Measurements from ENCODE around the gene MTCH1. TPM values are rescaled to one million over a fixed set of nuclear protein-coding genes. Genes with fewer than 3 reads are reported as not detected.

The MTCH1 gene
- total RNA-seq, 1 donor from 2014 or later, result 172 TPM

DNA sequence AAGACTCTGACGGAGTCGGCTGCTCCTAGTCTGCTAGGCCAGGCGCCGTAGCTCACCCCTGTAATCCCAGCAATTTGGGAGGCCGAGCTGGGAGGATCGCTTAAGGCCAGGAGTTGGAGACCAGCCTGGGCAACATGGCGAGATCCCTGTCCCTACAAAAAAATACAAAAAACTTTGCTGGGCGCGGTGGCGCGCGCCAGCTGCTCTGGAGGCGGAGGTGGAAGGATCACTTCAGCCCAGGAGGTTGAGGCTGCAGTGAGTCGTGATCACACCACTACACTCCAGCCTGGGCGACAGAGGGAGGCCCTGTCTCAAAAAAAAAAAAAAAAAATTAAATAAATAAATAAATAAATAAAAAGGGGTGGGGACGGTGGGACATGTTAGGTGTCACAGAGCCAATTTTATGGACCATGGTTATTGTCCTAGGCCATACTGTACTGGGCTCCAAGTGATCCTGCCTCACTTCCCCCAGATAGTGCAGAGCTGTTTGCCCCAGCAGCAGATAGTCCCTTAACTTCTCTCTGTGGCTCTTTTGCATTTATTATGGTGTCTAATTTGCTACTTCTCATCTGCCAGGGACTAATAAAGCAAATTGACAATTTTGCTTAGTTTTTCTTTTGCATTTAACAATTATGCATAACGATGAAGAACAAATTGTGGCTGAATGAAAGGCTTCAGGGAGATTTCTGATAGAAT, 26.3 kb downstream of the MTCH1 start:
- Histone ChIP-seq H3K27me3 (ENCODE audit: control insufficient read depth, insufficient read depth, low read length) (peaks cover 3% of the 10 kb centered on the region), H3K4me3 (ENCODE audit: low read depth, low read length) (no peak overlapping the region), H3K36me3 (ENCODE audit: control insufficient read depth, insufficient read depth, low read length) (no peaks in the 10 kb centered on the region)
- no peak for DNase-seq (ENCODE audit: low read depth)
- TF ChIP-seq, protein P1, sequence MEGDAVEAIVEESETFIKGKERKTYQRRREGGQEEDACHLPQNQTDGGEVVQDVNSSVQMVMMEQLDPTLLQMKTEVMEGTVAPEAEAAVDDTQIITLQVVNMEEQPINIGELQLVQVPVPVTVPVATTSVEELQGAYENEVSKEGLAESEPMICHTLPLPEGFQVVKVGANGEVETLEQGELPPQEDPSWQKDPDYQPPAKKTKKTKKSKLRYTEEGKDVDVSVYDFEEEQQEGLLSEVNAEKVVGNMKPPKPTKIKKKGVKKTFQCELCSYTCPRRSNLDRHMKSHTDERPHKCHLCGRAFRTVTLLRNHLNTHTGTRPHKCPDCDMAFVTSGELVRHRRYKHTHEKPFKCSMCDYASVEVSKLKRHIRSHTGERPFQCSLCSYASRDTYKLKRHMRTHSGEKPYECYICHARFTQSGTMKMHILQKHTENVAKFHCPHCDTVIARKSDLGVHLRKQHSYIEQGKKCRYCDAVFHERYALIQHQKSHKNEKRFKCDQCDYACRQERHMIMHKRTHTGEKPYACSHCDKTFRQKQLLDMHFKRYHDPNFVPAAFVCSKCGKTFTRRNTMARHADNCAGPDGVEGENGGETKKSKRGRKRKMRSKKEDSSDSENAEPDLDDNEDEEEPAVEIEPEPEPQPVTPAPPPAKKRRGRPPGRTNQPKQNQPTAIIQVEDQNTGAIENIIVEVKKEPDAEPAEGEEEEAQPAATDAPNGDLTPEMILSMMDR (IDR thresholded peaks at IDR 0.05; ENCODE audit: insufficient read depth, low read length, poor library complexity, severe bottlenecking), result no peak

DNA sequence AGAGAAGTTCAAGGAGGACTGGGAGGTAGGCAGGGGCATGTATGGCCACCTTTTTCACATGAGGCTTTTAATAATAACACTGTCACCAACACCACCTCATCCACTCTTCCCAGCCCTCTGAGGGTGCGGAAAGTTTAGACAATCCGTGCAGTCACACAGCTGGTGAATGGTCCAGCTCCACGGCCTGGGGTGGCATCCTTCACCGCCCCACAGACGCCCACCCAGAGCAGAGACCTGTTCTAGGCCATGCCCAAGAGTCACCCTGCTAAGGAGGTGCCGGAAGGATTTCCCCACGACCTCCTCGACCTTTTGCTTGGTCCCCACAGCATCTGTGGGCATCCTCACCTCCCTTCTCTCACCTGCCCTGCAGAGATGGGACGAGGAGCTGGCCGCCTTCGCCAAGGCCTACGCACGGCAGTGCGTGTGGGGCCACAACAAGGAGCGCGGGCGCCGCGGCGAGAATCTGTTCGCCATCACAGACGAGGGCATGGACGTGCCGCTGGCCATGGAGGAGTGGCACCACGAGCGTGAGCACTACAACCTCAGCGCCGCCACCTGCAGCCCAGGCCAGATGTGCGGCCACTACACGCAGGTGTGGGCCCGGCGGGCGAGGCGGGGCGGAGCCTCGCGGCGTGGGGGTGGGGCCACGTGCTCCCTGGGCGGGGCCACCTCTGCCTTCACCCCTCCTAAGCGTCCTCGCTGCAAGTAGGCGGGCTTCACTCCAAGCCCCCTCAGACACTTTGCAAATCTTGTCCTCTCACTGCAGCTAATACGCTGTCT, 27.0 kb downstream of the MTCH1 start:
- Histone ChIP-seq H3K27me3 (ENCODE audit: control insufficient read depth, insufficient read depth, low read length) (peaks cover 3% of the 10 kb centered on the region), H3K4me3 (ENCODE audit: low read depth, low read length) (no peak overlapping the region), H3K36me3 (ENCODE audit: control insufficient read depth, insufficient read depth, low read length) (no peaks in the 10 kb centered on the region)
- TF ChIP-seq, protein P1 (IDR thresholded peaks at IDR 0.05; ENCODE audit: insufficient read depth, low read length, poor library complexity, severe bottlenecking), result no peak
- DNase-seq (ENCODE audit: low read depth), result no peak

DNA sequence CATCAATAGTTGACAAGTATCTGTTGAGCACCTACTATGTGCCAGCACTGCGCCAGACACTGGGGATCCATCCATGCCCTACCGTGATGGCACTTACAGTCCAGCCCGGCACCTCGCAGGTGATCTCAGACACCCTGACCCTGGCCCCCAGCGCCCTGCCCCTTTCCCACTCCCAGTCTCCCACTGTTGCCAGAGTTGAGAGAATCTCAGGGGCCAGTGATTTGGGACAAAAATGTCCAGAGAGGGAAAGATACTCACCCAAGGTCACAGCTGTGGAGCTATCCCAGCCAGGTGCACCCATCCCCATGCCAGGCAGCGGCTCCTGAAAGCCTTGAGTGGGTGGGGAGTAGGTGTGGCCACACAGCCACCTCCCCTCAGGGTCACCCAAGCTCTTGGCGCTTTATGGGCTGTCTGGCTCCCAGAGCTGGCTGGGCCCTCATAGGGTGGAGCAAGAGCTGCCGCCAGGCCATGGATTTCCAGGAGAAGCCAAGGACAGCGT, 28.2 kb downstream of the MTCH1 start:
- TF ChIP-seq, protein P1 (IDR thresholded peaks at IDR 0.05; ENCODE audit: insufficient read depth, low read length, poor library complexity, severe bottlenecking), result no peak
- Histone ChIP-seq H3K36me3 (ENCODE audit: control insufficient read depth, insufficient read depth, low read length) (no peaks in the 10 kb centered on the region), H3K4me3 (ENCODE audit: low read depth, low read length) (no peak overlapping the region), H3K27me3 (ENCODE audit: control insufficient read depth, insufficient read depth, low read length) (peaks cover 3% of the 10 kb centered on the region)
- no peak for DNase-seq (ENCODE audit: low read depth)

DNA sequence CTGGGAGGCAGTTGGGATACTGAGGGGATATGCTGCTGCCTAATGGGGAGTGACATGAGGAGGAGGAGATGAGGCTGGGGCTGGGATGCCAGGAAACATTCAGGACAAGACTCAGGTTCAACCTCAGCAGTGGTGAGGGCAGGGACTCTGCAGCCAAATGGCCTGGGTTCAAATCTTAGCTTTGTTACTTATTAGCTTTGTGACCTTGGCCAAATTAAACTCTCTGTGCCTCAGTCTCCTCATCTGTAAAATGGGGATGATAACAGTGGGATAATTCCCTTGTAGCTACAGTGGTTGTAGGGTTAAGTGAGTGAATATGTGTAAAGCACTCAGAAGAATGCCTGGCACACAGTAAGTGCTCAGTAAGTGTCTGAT, 29.6 kb downstream of the MTCH1 start:
- Histone ChIP-seq H3K36me3 (ENCODE audit: control insufficient read depth, insufficient read depth, low read length) (no peaks in the 10 kb centered on the region), H3K27me3 (ENCODE audit: control insufficient read depth, insufficient read depth, low read length) (no peaks in the 10 kb centered on the region), H3K4me3 (ENCODE audit: low read depth, low read length) (no peak overlapping the region)
- no peak for DNase-seq (ENCODE audit: low read depth)
- TF ChIP-seq, protein P1 (IDR thresholded peaks at IDR 0.05; ENCODE audit: insufficient read depth, low read length, poor library complexity, severe bottlenecking), result no peak

DNA sequence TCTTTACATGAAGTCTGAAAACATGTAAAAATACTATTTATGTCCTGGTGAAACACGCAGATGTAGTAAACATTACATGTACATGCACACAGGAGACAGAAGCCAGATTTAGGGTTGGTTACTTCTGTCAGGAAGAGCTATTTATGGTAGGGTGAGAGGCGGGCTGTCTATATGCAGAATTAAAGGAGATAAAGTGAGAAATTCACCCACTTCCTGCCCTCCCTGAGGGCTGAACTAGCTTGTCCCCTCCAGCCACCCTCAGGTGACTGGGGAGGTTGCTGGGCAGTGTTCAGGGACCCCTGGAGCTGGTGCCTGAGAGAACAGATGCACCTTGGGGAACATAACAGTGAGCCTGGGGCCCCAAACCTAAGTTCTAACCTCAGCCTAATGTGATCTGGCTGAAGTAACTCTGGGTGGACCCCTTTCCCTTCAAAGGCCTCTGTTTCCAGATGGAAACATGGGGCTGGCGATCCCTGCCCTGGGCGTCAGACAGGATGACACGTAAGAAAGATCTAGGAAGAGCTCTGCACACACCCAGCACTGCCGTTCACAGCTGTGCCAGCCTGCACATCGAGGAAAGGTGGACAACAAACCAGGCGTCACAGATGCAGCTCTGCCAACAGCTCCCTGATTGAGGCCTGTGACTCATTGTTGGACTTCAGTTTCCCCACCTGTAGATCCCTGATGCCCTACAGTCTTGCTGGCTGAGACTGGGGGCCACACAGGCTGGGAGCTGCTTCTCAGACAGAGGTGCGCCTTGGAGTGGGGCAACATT, 30.1 kb downstream of the MTCH1 start:
- no peak for DNase-seq (ENCODE audit: low read depth)
- Histone ChIP-seq H3K27me3 (ENCODE audit: control insufficient read depth, insufficient read depth, low read length) (no peaks in the 10 kb centered on the region), H3K4me3 (ENCODE audit: low read depth, low read length) (no peak overlapping the region), H3K36me3 (ENCODE audit: control insufficient read depth, insufficient read depth, low read length) (no peaks in the 10 kb centered on the region)
- TF ChIP-seq, protein P1 (IDR thresholded peaks at IDR 0.05; ENCODE audit: insufficient read depth, low read length, poor library complexity, severe bottlenecking), result no peak
